HepG2 (cell line): Measurements from ENCODE around the gene LAMB3. TPM values are rescaled to one million over a fixed set of nuclear protein-coding genes. Genes with fewer than 3 reads are reported as not detected.

Experiments used
- ATAC-seq: fragments of 200-7000 bp; cut with Tn5 transposase; 3 replicates; pipeline ENCODE4 v1.9.1; 2020; ENCODE audit warnings: mild to moderate bottlenecking, moderate library complexity
- BruUV-seq: library from RNA; stranded (reverse); fragments of 400-500 nt; replicated peaks from 2 replicates; lab custom pipeline; 2021; lab: Mats Ljungman, UMichigan
- CTCF ChIA-PET: fragments of 300-600 bp; formaldehyde crosslinking; extraction: SDS; loops from one replicate; lab custom pipeline; 2021; ENCODE audit warnings: low total read pairs, inconsistent platforms, low intra/inter-chr PET ratio; lab: Yijun Ruan, JAX
- POLR2A ChIA-PET: fragments of 350-600 bp; sonication (Branson Sonifier 250); formaldehyde crosslinking; loops from one replicate; lab custom pipeline; 2020; ENCODE audit warnings: antibody characterized with exemption, inconsistent platforms; lab: Yijun Ruan, JAX
- DNase-seq: peaks from one replicate; pipeline ENCODE4 v3.0.0-alpha.2; 2015; ENCODE audit warnings: low spot score
- FAIRE-seq: peaks from 3 replicates; lab custom pipeline; 2011; peaks lifted over from hg19 to GRCh38; lab: Jason Lieb, UNC
- H2AFZ ChIP-seq: one replicate; pipeline ENCODE4 v1.6.1; 2011; ENCODE audit warnings: low read length, inconsistent platforms
- H3K27ac ChIP-seq: fragments of 300-600 bp; 3 replicates; pipeline ENCODE4 v1.8.0; 2011; ENCODE audit warnings: mixed run types, mild to moderate bottlenecking, mixed read lengths, low read length, inconsistent platforms; ENCODE audit not compliant: insufficient read depth; ENCODE audit errors: extremely low read length
- H3K27me3 ChIP-seq, 2 experiments: fragments of 200-600 bp in 1 of 2; 2 replicates in 1 of 2; 3 replicates in 1 of 2; pipeline versions ENCODE4 v1.6.0 to v1.8.0; 2011; ENCODE audit warnings: low read length in 2 of 2, mild to moderate bottlenecking in 2 of 2, moderate library complexity in 2 of 2, inconsistent platforms in 1 of 2; ENCODE audit not compliant: insufficient read depth in 2 of 2, control insufficient read depth in 1 of 2
- H3K36me3 ChIP-seq, 2 experiments: fragments of 200-600 bp in 1 of 2; replicated peaks in 1 of 2; 2 replicates in 1 of 2; 3 replicates in 1 of 2; pipeline versions ENCODE4 v1.5.1 to v1.8.0; 2011; ENCODE audit warnings: low read length in 2 of 2, inconsistent platforms in 1 of 2; ENCODE audit not compliant: insufficient read depth in 2 of 2, control insufficient read depth in 1 of 2
- H3K4me1 ChIP-seq: 2 replicates; pipeline ENCODE4 v1.5.1; 2012; ENCODE audit warnings: low read length, inconsistent platforms; ENCODE audit not compliant: insufficient read depth
- H3K4me2 ChIP-seq: 2 replicates; pipeline ENCODE4 v1.6.0; 2011; ENCODE audit warnings: low read depth, low read length, inconsistent platforms
- H3K4me3 ChIP-seq, 3 experiments: fragments of 200-600 bp in 1 of 3; sonication (generic), shearing (Covaris generic) in 1 of 3; replicated peaks in 1 of 3; 2 replicates each; pipeline ENCODE4 v1.5.1; 2011 to 2016; ENCODE audit warnings: low read length in 3 of 3, inconsistent platforms in 2 of 3, low read depth in 2 of 3, mild to moderate bottlenecking in 2 of 3, control low read depth in 1 of 3, mixed read lengths in 1 of 3; ENCODE audit not compliant: insufficient read depth in 1 of 3
- H3K79me2 ChIP-seq: one replicate; pipeline ENCODE4 v1.6.1; 2011; ENCODE audit warnings: low read length, inconsistent platforms; ENCODE audit not compliant: insufficient read depth
- H3K9ac ChIP-seq: 2 replicates; pipeline ENCODE4 v1.6.0; 2011; ENCODE audit warnings: mild to moderate bottlenecking, low read depth, low read length, inconsistent platforms; ENCODE audit not compliant: insufficient read depth
- H3K9me3 ChIP-seq: 2 replicates; pipeline ENCODE4 v1.5.1; 2012; ENCODE audit warnings: mild to moderate bottlenecking, low read length
- H4K20me1 ChIP-seq: 2 replicates; pipeline ENCODE4 v1.6.0; 2011; ENCODE audit warnings: inconsistent platforms, mild to moderate bottlenecking, low read length, moderate library complexity; ENCODE audit not compliant: insufficient read depth
- CBX1 ChIP-seq: IDR thresholded peaks from one replicate; pipeline ENCODE4 v1.6.1; 2016; ENCODE audit warnings: antibody characterized with exemption, low read depth
- MEF2D ChIP-seq: sonication (generic); formaldehyde crosslinking; IDR thresholded peaks from 2 replicates; pipeline ENCODE4 v1.5.1; 2020; ENCODE audit warnings: mild to moderate bottlenecking, missing genetic modification reagents
- STAG1 ChIP-seq: sonication (generic); formaldehyde crosslinking; IDR thresholded peaks from 2 replicates; pipeline ENCODE4 v1.4.0; 2020; ENCODE audit warnings: missing genetic modification reagents
- ZBTB7A ChIP-seq: sonication (generic); formaldehyde crosslinking; IDR thresholded peaks from 2 replicates; pipeline ENCODE4 v1.8.0; 2022; ENCODE audit warnings: mild to moderate bottlenecking, missing genetic modification reagents
- ZNF33A ChIP-seq: sonication (generic); formaldehyde crosslinking; IDR thresholded peaks from 2 replicates; pipeline ENCODE4 v1.5.1; 2020; ENCODE audit warnings: missing genetic modification reagents, mild to moderate bottlenecking, moderate library complexity, borderline replicate concordance
- ZNF879 ChIP-seq: sonication (generic); formaldehyde crosslinking; IDR thresholded peaks from 2 replicates; pipeline ENCODE4 v1.8.1; 2023; ENCODE audit warnings: missing genetic modification reagents
- ZSCAN31 ChIP-seq: sonication (generic); formaldehyde crosslinking; IDR thresholded peaks from 2 replicates; pipeline ENCODE4 v1.5.0; 2020; ENCODE audit warnings: low read depth, mild to moderate bottlenecking, missing genetic modification reagents
- WGBS: methylation state at CpG from one replicate; pipeline ENCODE4 v1.1.6; 2017; ENCODE audit warnings: low lambda C conversion rate; 5-methylcytosine and 5-hydroxymethylcytosine counted together
- in situ Hi-C: cut with HindIII; loops from 2 replicates; pipeline ENCODE4 v1.10.0; 2017; ENCODE audit warnings: low pct_unique_long_range_greater_than_20kb; ENCODE audit not compliant: extremely low pct_ligation_motif_present
- intact Hi-C: fragments of 100-400 bp; cut with micrococcal nuclease; formaldehyde crosslinking; loops from one replicate; pipeline ENCODE4 v1.10.0; 2022; ENCODE audit not compliant: unreplicated experiment
- polyA plus RNA-seq, 8 experiments: library from polyadenylated mRNA; depleted of rRNA in 3 of 8; stranded (reverse) in 7 of 8; unstranded in 1 of 8; fragments of >200 nt; fragmentation: Illumina TruSeq in 4 of 8; extraction: Trizol in 4 of 8; gene quantifications; 2 replicates each; pipeline versions ENCODE4 v1.2.1 to v1.2.3, GENCODE V29; 2011 to 2016; ENCODE audit warnings: low read depth in 4 of 8, missing spikeins in 1 of 8, mixed read lengths in 1 of 8; ENCODE audit not compliant: insufficient read depth in 1 of 8
- total RNA-seq, 5 experiments: library from RNA; depleted of rRNA; stranded (reverse); fragments of >200 nt; fragmentation: Illumina TruSeq; extraction: Trizol; gene quantifications; 2 replicates each; pipeline ENCODE4 v1.2.3, GENCODE V29; 2016; ENCODE audit warnings: low read depth in 1 of 5
- TF ChIP-seq, protein P1 (sequence below): sonication (generic); formaldehyde crosslinking; IDR thresholded peaks from 2 replicates; pipeline ENCODE4 v1.8.1; 2023; ENCODE audit warnings: mild to moderate bottlenecking, missing genetic modification reagents, borderline replicate concordance
- TF ChIP-seq, protein P2 (sequence below): sonication (generic); formaldehyde crosslinking; IDR thresholded peaks from 2 replicates; pipeline ENCODE4 v1.4.0; 2020; ENCODE audit warnings: mild to moderate bottlenecking, missing genetic modification reagents
- TF ChIP-seq, protein P3 (sequence below): sonication (generic); formaldehyde crosslinking; IDR thresholded peaks from 2 replicates; pipeline ENCODE4 v1.5.0; 2020; ENCODE audit warnings: missing genetic modification reagents
- TF ChIP-seq, protein P4 (sequence below): sonication (generic); formaldehyde crosslinking; IDR thresholded peaks from 2 replicates; pipeline ENCODE4 v1.4.0; 2020; ENCODE audit warnings: missing genetic modification reagents
- TF ChIP-seq, protein P5 (sequence below): IDR thresholded peaks from 2 replicates; pipeline ENCODE4 v1.6.1; 2016; ENCODE audit warnings: low read depth, borderline replicate concordance
- TF ChIP-seq, protein P6 (sequence below): sonication (generic); formaldehyde crosslinking; IDR thresholded peaks from 2 replicates; pipeline ENCODE4 v1.5.1; 2020; ENCODE audit warnings: missing genetic modification reagents, mild to moderate bottlenecking, borderline replicate concordance

Gene LAMB3
- total and polyA plus RNA-seq, 2 of the 13 experiments (the other 11 are each of a cell fraction or from before 2014, with no cell fraction given): 0.18 to 0.24 TPM

DNA sequence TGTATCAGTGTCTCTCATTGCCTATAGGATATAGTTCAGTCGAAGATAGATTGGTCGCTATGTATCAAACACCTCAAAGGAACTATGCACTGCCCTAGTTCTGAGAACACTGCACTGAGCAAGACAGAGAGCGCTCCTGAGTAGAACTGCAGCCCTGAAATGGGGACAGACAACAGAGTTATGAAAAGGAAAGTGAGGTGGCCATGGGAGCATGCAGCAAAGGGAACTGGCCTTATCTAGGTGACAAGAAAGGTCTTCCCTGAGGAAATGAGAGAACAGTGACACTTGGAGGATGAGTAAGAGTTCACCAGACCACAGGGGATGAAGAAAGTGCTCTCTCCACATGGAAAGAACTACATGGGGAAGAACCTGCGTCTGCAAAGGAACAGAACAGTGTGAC, 15.5 kb upstream of the LAMB3 start:
- FAIRE-seq: no peak
- H3K9ac ChIP-seq: no peak overlapping the region
- peaks cover 0 to 4% of the 10 kb centered on the region in 2 experiments; a peak in 1 of 5 replicates for H3K27me3 ChIP-seq
- CTCF ChIA-PET: no interaction called here
- no peak overlapping the region for H3K4me3 ChIP-seq
- no peak for ATAC-seq
- 23% methylated on average over 4 of the region's 4 CpGs for WGBS
- H3K9me3 ChIP-seq: no peaks in the 10 kb centered on the region
- H2AFZ ChIP-seq: no peak overlapping the region
- no TSS peak for BruUV-seq
- no peaks in the 10 kb centered on the region for H3K36me3 ChIP-seq
- no peak overlapping the region for H3K4me2 ChIP-seq
- intact Hi-C loops (no loop called here), in situ Hi-C loops (no loop called here)
- H3K79me2 ChIP-seq: no peaks in the 10 kb centered on the region
- peaks cover 10% of the 10 kb centered on the region for H3K4me1 ChIP-seq
- H4K20me1 ChIP-seq: no peaks in the 10 kb centered on the region
- no peak for DNase-seq
- POLR2A ChIA-PET: no interaction called here
- no peak overlapping the region for H3K27ac ChIP-seq
- TF ChIP-seq ZNF33A (CRISPR knock-in tag) (no peak), ZSCAN31 (CRISPR knock-in tag) (no peak), MEF2D (CRISPR knock-in tag) (no peak), ZNF879 (CRISPR knock-in tag) (no peak), ZBTB7A (no peak), STAG1 (CRISPR knock-in tag) (no peak), CBX1 (no peak)
- TF ChIP-seq, protein P1, sequence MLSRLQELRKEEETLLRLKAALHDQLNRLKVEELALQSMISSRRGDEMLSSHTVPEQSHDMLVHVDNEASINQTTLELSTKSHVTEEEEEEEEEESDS (CRISPR knock-in tag): no peak
- TF ChIP-seq, protein P2, sequence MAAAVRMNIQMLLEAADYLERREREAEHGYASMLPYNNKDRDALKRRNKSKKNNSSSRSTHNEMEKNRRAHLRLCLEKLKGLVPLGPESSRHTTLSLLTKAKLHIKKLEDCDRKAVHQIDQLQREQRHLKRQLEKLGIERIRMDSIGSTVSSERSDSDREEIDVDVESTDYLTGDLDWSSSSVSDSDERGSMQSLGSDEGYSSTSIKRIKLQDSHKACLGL: no peak
- TF ChIP-seq, protein P3, sequence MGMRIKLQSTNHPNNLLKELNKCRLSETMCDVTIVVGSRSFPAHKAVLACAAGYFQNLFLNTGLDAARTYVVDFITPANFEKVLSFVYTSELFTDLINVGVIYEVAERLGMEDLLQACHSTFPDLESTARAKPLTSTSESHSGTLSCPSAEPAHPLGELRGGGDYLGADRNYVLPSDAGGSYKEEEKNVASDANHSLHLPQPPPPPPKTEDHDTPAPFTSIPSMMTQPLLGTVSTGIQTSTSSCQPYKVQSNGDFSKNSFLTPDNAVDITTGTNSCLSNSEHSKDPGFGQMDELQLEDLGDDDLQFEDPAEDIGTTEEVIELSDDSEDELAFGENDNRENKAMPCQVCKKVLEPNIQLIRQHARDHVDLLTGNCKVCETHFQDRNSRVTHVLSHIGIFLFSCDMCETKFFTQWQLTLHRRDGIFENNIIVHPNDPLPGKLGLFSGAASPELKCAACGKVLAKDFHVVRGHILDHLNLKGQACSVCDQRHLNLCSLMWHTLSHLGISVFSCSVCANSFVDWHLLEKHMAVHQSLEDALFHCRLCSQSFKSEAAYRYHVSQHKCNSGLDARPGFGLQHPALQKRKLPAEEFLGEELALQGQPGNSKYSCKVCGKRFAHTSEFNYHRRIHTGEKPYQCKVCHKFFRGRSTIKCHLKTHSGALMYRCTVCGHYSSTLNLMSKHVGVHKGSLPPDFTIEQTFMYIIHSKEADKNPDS (CRISPR knock-in tag): no peak
- TF ChIP-seq, protein P4, sequence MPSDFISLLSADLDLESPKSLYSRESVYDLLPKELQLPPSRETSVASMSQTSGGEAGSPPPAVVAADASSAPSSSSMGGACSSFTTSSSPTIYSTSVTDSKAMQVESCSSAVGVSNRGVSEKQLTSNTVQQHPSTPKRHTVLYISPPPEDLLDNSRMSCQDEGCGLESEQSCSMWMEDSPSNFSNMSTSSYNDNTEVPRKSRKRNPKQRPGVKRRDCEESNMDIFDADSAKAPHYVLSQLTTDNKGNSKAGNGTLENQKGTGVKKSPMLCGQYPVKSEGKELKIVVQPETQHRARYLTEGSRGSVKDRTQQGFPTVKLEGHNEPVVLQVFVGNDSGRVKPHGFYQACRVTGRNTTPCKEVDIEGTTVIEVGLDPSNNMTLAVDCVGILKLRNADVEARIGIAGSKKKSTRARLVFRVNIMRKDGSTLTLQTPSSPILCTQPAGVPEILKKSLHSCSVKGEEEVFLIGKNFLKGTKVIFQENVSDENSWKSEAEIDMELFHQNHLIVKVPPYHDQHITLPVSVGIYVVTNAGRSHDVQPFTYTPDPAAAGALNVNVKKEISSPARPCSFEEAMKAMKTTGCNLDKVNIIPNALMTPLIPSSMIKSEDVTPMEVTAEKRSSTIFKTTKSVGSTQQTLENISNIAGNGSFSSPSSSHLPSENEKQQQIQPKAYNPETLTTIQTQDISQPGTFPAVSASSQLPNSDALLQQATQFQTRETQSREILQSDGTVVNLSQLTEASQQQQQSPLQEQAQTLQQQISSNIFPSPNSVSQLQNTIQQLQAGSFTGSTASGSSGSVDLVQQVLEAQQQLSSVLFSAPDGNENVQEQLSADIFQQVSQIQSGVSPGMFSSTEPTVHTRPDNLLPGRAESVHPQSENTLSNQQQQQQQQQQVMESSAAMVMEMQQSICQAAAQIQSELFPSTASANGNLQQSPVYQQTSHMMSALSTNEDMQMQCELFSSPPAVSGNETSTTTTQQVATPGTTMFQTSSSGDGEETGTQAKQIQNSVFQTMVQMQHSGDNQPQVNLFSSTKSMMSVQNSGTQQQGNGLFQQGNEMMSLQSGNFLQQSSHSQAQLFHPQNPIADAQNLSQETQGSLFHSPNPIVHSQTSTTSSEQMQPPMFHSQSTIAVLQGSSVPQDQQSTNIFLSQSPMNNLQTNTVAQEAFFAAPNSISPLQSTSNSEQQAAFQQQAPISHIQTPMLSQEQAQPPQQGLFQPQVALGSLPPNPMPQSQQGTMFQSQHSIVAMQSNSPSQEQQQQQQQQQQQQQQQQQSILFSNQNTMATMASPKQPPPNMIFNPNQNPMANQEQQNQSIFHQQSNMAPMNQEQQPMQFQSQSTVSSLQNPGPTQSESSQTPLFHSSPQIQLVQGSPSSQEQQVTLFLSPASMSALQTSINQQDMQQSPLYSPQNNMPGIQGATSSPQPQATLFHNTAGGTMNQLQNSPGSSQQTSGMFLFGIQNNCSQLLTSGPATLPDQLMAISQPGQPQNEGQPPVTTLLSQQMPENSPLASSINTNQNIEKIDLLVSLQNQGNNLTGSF: no peak
- TF ChIP-seq, protein P5, sequence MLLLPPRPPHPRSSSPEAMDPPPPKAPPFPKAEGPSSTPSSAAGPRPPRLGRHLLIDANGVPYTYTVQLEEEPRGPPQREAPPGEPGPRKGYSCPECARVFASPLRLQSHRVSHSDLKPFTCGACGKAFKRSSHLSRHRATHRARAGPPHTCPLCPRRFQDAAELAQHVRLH: no peak
- TF ChIP-seq, protein P6, sequence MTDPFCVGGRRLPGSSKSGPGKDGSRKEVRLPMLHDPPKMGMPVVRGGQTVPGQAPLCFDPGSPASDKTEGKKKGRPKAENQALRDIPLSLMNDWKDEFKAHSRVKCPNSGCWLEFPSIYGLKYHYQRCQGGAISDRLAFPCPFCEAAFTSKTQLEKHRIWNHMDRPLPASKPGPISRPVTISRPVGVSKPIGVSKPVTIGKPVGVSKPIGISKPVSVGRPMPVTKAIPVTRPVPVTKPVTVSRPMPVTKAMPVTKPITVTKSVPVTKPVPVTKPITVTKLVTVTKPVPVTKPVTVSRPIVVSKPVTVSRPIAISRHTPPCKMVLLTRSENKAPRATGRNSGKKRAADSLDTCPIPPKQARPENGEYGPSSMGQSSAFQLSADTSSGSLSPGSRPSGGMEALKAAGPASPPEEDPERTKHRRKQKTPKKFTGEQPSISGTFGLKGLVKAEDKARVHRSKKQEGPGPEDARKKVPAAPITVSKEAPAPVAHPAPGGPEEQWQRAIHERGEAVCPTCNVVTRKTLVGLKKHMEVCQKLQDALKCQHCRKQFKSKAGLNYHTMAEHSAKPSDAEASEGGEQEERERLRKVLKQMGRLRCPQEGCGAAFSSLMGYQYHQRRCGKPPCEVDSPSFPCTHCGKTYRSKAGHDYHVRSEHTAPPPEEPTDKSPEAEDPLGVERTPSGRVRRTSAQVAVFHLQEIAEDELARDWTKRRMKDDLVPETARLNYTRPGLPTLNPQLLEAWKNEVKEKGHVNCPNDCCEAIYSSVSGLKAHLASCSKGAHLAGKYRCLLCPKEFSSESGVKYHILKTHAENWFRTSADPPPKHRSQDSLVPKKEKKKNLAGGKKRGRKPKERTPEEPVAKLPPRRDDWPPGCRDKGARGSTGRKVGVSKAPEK: no peak
